Heart left ventricle (tissue), 13 donors: Measurements from ENCODE around the gene YIPF2.

Experiments
- POLR2A ChIP-seq, 2 donors: fragments of 450-650 bp; IDR thresholded peaks; one replicate each; pipeline ENCODE4 v1.6.1; 2017; ENCODE audit warnings: antibody characterized with exemption in 2 of 2, mild to moderate bottlenecking in 2 of 2, moderate library complexity in 2 of 2
- TF ChIP-seq, protein P1 (sequence below), 12 donors: fragments of 200-600 bp; sonication (generic) in 4 of 12; IDR thresholded peaks; one replicate each; pipeline versions ENCODE4 v1.5.0 to v1.8.0; 2018 to 2022; ENCODE audit warnings: antibody characterized with exemption in 12 of 12, mild to moderate bottlenecking in 5 of 12
- donor health status: ischemic (EF 13 %, LVEDD 7.1; RV severe dilation, severe dysfunction).
- donor health status: DM: no; HTN: yes; CAD: no.
- donor health status: DM: no; HTN: no; CAD: no.
- donor health status: ischemic (EF 25% LVEDD 6.9; RV normal size, moderate dysfunction).
- donor health status: ischemic (EF 25% LVEDD 5.7; RV mildly dilated, moderate dysfunction).
- donor health status: ischemic (EF 35%, LVEDD 5.7; RV mildly dilated, moderate dysfunction).
- donor health status: nonischemic (EF 11% LVEDD 7.7; RV severe dilation, severe dysfunction).
- donor health status: DM: yes; HTN: yes; CAD: no.
- donor health status: PGD.
- donor health status: ischemic (EF 29% LVEDD 5.4; RV normal size, mild dysfunction).
- donor health status: nonischemic (EF 23%, LVEDD 6.1; RV moderate dilation, normal function).

DNA sequence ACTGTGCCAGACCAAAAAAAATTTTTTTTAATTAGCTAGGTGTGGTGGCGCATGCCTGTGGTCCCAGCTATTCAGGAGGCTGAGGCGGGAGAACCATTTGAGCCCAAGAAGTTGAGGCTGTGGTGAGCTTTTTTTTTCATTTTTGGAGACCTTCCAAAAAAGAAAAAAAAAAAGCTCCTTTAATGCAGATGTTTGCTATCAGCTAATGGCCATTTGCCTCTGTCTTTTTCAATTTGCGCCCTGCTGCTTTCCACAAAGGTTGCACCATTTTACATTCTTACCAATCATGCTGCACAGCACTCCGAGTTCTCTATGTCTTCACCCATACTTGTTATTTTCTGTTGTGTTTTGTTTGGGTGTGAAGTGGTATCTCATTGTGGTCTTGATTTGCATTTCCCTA lies 16.8 kb upstream of the YIPF2 start:
- no peak for TF ChIP-seq POLR2A (IDR thresholded peaks at IDR 0.05)
- TF ChIP-seq, protein P1, sequence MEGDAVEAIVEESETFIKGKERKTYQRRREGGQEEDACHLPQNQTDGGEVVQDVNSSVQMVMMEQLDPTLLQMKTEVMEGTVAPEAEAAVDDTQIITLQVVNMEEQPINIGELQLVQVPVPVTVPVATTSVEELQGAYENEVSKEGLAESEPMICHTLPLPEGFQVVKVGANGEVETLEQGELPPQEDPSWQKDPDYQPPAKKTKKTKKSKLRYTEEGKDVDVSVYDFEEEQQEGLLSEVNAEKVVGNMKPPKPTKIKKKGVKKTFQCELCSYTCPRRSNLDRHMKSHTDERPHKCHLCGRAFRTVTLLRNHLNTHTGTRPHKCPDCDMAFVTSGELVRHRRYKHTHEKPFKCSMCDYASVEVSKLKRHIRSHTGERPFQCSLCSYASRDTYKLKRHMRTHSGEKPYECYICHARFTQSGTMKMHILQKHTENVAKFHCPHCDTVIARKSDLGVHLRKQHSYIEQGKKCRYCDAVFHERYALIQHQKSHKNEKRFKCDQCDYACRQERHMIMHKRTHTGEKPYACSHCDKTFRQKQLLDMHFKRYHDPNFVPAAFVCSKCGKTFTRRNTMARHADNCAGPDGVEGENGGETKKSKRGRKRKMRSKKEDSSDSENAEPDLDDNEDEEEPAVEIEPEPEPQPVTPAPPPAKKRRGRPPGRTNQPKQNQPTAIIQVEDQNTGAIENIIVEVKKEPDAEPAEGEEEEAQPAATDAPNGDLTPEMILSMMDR (IDR thresholded peaks at IDR 0.05), result no peak
